Upper lobe of right lung (tissue), 1 donor: ENCODE data around the gene CDC37. TPM values are rescaled to one million over a fixed set of nuclear protein-coding genes. Genes with fewer than 3 reads are reported as not detected.
"Not testable (repeated sequence)": the region's sequence is repeated elsewhere in the genome, so short reads cannot be mapped to it uniquely, and the experiment has no call there.

Experiments
- ATAC-seq: fragments of 200-7000 bp; cut with Tn5 transposase; one replicate; pipeline ENCODE4 v1.9.1; 2020; ENCODE audit warnings: mild to moderate bottlenecking, moderate library complexity
- DNase-seq: peaks from one replicate; pipeline ENCODE4 v3.0.0-alpha.2; 2020
- H3K27ac ChIP-seq: fragments of 200-600 bp; one replicate; pipeline ENCODE4 v1.8.0; 2022
- H3K27me3 ChIP-seq: fragments of 200-600 bp; one replicate; pipeline ENCODE4 v1.8.0; 2022; ENCODE audit warnings: mild to moderate bottlenecking
- H3K36me3 ChIP-seq: fragments of 200-600 bp; one replicate; pipeline ENCODE4 v1.8.0; 2022
- H3K4me1 ChIP-seq: fragments of 200-600 bp; one replicate; pipeline ENCODE4 v1.8.0; 2022
- H3K4me3 ChIP-seq: fragments of 200-600 bp; one replicate; pipeline ENCODE4 v1.8.0; 2022; ENCODE audit warnings: mild to moderate bottlenecking
- H3K9me3 ChIP-seq: fragments of 200-600 bp; one replicate; pipeline ENCODE4 v1.8.0; 2022
- CTCF ChIP-seq: fragments of 200-600 bp; IDR thresholded peaks from one replicate; pipeline ENCODE4 v1.8.0; 2022; ENCODE audit warnings: antibody characterized with exemption
- intact Hi-C: fragments of 100-400 bp; cut with DNase I; formaldehyde crosslinking; loops from one replicate; pipeline ENCODE4 v1.11.0; 2022
- total RNA-seq: library from RNA; stranded (reverse); fragmentation: NEBNext Ultra II Directional; extraction: Animal tissue kit (Norgen Biotek cat#: 25700); gene quantifications from one replicate; pipeline ENCODE4 v1.2.1, GENCODE V29; 2021
- donor health status: DM: no; HTN: yes; CAD: no; lungs with severe emphysema.

CDC37 gene
- total RNA-seq, 1 donor from 2014 or later: 154 TPM

GRCh38 chr19:10404888-10405820 is 1.8 kb upstream of the CDC37 start:
- DNase-seq: no peak
- no peak for TF ChIP-seq CTCF
- no peaks in the 10 kb centered on the region for H3K9me3 ChIP-seq
- peaks cover 7% of the 10 kb centered on the region for H3K27me3 ChIP-seq
- peak overlapping the region; percentile 36 for H3K27ac ChIP-seq
- no peak for ATAC-seq
- peak overlapping the region; percentile 89 for H3K4me3 ChIP-seq
- no peaks in the 10 kb centered on the region for H3K36me3 ChIP-seq
- intact Hi-C loops: loop anchor here (5.0 kb wide), 1 partner anchor 148 kb away; no protein-coding TSS in a partner anchor
- H3K4me1 ChIP-seq: peaks cover 47% of the 10 kb centered on the region

GRCh38 chr19:10402441-10403038 is 802 bp downstream of the CDC37 start:
- intact Hi-C loops: loop anchor here (5.0 kb wide), 1 partner anchor 145 kb away; no protein-coding TSS in a partner anchor
- no peak for TF ChIP-seq CTCF
- peak overlapping the region; percentile 89 for H3K4me3 ChIP-seq
- H3K27me3 ChIP-seq: peaks cover 7% of the 10 kb centered on the region
- peaks cover 15% of the 10 kb centered on the region for H3K36me3 ChIP-seq
- ATAC-seq: no peak
- peak overlapping the region; percentile 71 for H3K27ac ChIP-seq
- no peaks in the 10 kb centered on the region for H3K9me3 ChIP-seq
- peaks cover 47% of the 10 kb centered on the region for H3K4me1 ChIP-seq
- no peak for DNase-seq

DNA sequence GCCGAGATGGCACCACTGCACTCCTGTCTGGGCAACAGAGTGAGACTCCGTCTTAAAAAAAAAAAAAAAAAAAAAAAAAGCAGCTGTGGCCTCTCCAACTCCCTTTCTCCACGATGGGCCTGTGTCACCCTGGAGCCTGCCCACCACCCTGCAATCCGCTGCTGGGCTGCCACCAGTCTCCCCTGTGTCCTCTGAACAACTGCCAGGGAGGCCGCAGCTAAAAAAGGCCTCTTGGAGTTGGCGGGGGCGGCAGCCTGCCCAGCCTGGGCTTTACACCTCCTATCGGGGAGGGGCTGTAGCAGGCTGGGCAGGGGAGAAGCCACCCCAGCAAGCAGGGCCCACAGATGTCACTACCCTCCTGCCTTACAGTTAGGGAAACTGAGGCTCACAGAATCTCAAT is 3.5 kb downstream of the CDC37 start:
- Histone ChIP-seq H3K9me3 (no peaks in the 10 kb centered on the region), H3K36me3 (peaks cover 26% of the 10 kb centered on the region), H3K4me1 (peaks cover 32% of the 10 kb centered on the region), H3K27ac (no peak overlapping the region), H3K4me3 (no peak overlapping the region), H3K27me3 (no peaks in the 10 kb centered on the region)
- intact Hi-C loops: loop anchor here (5.0 kb wide), 1 partner anchor 143 kb away; no protein-coding TSS in a partner anchor
- DNase-seq (no peak), ATAC-seq (no peak)
- TF ChIP-seq CTCF: no peak

DNA sequence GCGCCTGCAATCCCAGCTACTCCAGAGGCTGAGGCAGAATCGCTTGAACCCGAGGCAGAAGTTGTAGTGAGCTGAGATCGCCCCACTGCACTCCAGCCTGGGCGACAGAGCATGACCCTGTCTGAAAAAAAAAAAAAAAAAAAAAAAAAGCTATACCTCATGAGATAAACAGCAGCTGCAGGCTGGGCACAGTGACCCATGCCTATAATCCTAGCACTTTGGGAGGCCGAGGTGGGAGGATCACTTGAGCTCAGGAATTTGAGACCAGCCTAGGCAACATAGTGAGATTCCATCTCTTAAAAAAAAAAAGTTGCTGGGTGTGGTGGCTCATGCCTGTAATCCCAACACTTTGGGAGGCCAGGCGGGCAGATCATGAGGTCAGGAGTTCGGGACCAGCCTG is 4.0 kb downstream of the CDC37 start:
- DNase-seq, H3K27me3 ChIP-seq, H3K27ac ChIP-seq, intact Hi-C loops, H3K4me3 ChIP-seq, ATAC-seq, H3K9me3 ChIP-seq: not testable (repeated sequence)
- Histone ChIP-seq H3K4me1 (peaks cover 27% of the 10 kb centered on the region), H3K36me3 (peaks cover 31% of the 10 kb centered on the region)

DNA sequence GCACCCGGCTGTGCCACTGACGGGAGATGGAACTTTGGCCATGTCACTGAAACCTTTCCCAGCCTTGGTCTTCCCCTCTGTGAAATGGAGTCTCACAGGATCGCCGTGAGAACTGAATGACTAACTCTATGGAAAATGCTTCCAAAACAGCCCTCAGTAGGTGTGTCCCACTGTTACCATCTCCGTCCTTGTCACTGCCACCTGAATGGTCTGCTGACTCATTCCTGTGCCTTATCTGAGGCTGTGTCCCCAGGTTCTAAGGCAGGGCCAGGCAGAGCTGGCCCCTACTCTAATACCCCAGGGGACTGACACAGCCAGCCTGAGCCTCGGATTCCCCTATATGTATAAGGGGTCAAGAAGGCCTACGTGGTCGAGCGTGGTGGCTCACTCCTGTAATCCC is 4.5 kb downstream of the CDC37 start:
- Histone ChIP-seq H3K4me1 (peaks cover 25% of the 10 kb centered on the region), H3K27ac (no peak overlapping the region), H3K27me3 (no peaks in the 10 kb centered on the region), H3K4me3 (no peak overlapping the region), H3K36me3 (peaks cover 37% of the 10 kb centered on the region), H3K9me3 (no peaks in the 10 kb centered on the region)
- ATAC-seq (no peak), DNase-seq (no peak)
- no peak for TF ChIP-seq CTCF
- intact Hi-C loops: no loop called here

- no peak for TF ChIP-seq CTCF
- no peak for ATAC-seq
- H3K9me3 ChIP-seq: no peaks in the 10 kb centered on the region
- intact Hi-C loops: no loop called here
- H3K27me3 ChIP-seq: no peaks in the 10 kb centered on the region
- peaks cover 64% of the 10 kb centered on the region for H3K36me3 ChIP-seq
- no peak overlapping the region for H3K27ac ChIP-seq
- H3K4me3 ChIP-seq: no peak overlapping the region
- DNase-seq: no peak
- H3K4me1 ChIP-seq: peaks cover 8% of the 10 kb centered on the region
Observed at GRCh38 chr19:10395917-10396316, 7.4 kb downstream of the CDC37 start.
